HepG2 (cell line): Measurements from ENCODE around the gene GGPS1. TPM values are rescaled to one million over a fixed set of nuclear protein-coding genes. Genes with fewer than 3 reads are reported as not detected.

Experiments used
- CEBPG ChIP-seq: IDR thresholded peaks from 2 replicates; pipeline ENCODE4 v1.6.1; 2016
- CENPX ChIP-seq: sonication (generic); formaldehyde crosslinking; IDR thresholded peaks from 2 replicates; pipeline ENCODE4 v1.9.0; 2021; ENCODE audit warnings: mild to moderate bottlenecking, missing genetic modification reagents, moderate library complexity
- DZIP1 ChIP-seq: sonication (generic); formaldehyde crosslinking; IDR thresholded peaks from 2 replicates; pipeline ENCODE4 v1.5.0; 2020; ENCODE audit warnings: mild to moderate bottlenecking, missing genetic modification reagents
- ELF3 ChIP-seq: IDR thresholded peaks from 2 replicates; pipeline ENCODE4 v1.6.1; 2016; ENCODE audit warnings: missing genetic modification reagents, missing compliant biosample characterization
- ERF ChIP-seq: IDR thresholded peaks from 2 replicates; pipeline ENCODE4 v1.6.1; 2018; ENCODE audit warnings: missing biosample characterization, missing genetic modification reagents
- GLI4 ChIP-seq: sonication (generic); formaldehyde crosslinking; IDR thresholded peaks from 2 replicates; pipeline ENCODE4 v1.5.1; 2020; ENCODE audit warnings: missing genetic modification reagents, mild to moderate bottlenecking, moderate library complexity, borderline replicate concordance
- GPN1 ChIP-seq: sonication (generic); formaldehyde crosslinking; IDR thresholded peaks from 2 replicates; pipeline ENCODE4 v1.5.1; 2020; ENCODE audit warnings: missing genetic modification reagents, borderline replicate concordance
- MED8 ChIP-seq: sonication (generic); formaldehyde crosslinking; IDR thresholded peaks from 2 replicates; pipeline ENCODE4 v1.8.1; 2023; ENCODE audit warnings: mild to moderate bottlenecking, missing genetic modification reagents; ENCODE audit not compliant: insufficient replicate concordance
- MTF2 ChIP-seq: sonication (generic); formaldehyde crosslinking; IDR thresholded peaks from 2 replicates; pipeline ENCODE4 v1.5.0; 2020; ENCODE audit warnings: missing genetic modification reagents, borderline replicate concordance
- NFE2L2 ChIP-seq: fragments of 150-350 bp; IDR thresholded peaks from 2 replicates; pipeline ENCODE4 v1.6.1; 2014; ENCODE audit warnings: low read length
- PAX8 ChIP-seq: sonication (generic); formaldehyde crosslinking; IDR thresholded peaks from 2 replicates; pipeline ENCODE4 v1.8.0; 2022; ENCODE audit warnings: mild to moderate bottlenecking, missing genetic modification reagents, borderline replicate concordance
- RBAK ChIP-seq: sonication (generic); formaldehyde crosslinking; IDR thresholded peaks from 2 replicates; pipeline ENCODE4 v1.5.1; 2020; ENCODE audit warnings: mild to moderate bottlenecking, missing genetic modification reagents
- RFXAP ChIP-seq: sonication (generic); formaldehyde crosslinking; IDR thresholded peaks from 2 replicates; pipeline ENCODE4 v1.4.0; 2020; ENCODE audit warnings: missing genetic modification reagents, borderline replicate concordance
- SALL2 ChIP-seq: sonication (generic); formaldehyde crosslinking; IDR thresholded peaks from 2 replicates; pipeline ENCODE4 v1.8.1; 2023; ENCODE audit warnings: mild to moderate bottlenecking, missing genetic modification reagents, inconsistent platforms
- SMAD9 ChIP-seq: sonication (generic); formaldehyde crosslinking; IDR thresholded peaks from 2 replicates; pipeline ENCODE4 v1.5.1; 2020; ENCODE audit warnings: mild to moderate bottlenecking, missing genetic modification reagents
- SNAPC2 ChIP-seq: sonication (generic); formaldehyde crosslinking; IDR thresholded peaks from 2 replicates; pipeline ENCODE4 v1.8.1; 2022; ENCODE audit warnings: mild to moderate bottlenecking, missing genetic modification reagents
- TEAD3 ChIP-seq: optimal IDR thresholded peaks from 2 replicates; pipeline ENCODE3; 2016; ENCODE audit warnings: borderline replicate concordance
- THRA ChIP-seq: sonication (generic); formaldehyde crosslinking; IDR thresholded peaks from 2 replicates; pipeline ENCODE4 v1.4.0; 2020; ENCODE audit warnings: missing genetic modification reagents, borderline replicate concordance
- YEATS4 ChIP-seq: sonication (generic); formaldehyde crosslinking; IDR thresholded peaks from 2 replicates; pipeline ENCODE4 v1.4.0; 2020; ENCODE audit warnings: missing genetic modification reagents, borderline replicate concordance
- ZFP41 ChIP-seq: sonication (generic); formaldehyde crosslinking; IDR thresholded peaks from 2 replicates; pipeline ENCODE4 v1.4.0; 2020; ENCODE audit warnings: mild to moderate bottlenecking, missing genetic modification reagents, borderline replicate concordance
- ZGPAT ChIP-seq: IDR thresholded peaks from 2 replicates; pipeline ENCODE4 v1.6.1; 2016; ENCODE audit warnings: mild to moderate bottlenecking
- ZNF10 ChIP-seq: sonication (generic); formaldehyde crosslinking; IDR thresholded peaks from 2 replicates; pipeline ENCODE4 v1.4.0; 2020; ENCODE audit warnings: mild to moderate bottlenecking, low read depth, missing genetic modification reagents, borderline replicate concordance
- ZNF136 ChIP-seq: sonication (generic); formaldehyde crosslinking; IDR thresholded peaks from 2 replicates; pipeline ENCODE4 v1.8.1; 2022; ENCODE audit warnings: low read depth, mild to moderate bottlenecking, moderate library complexity, missing genetic modification reagents
- ZNF484 ChIP-seq: sonication (generic); formaldehyde crosslinking; IDR thresholded peaks from 2 replicates; pipeline ENCODE4 v1.5.1; 2020; ENCODE audit warnings: mild to moderate bottlenecking, low read depth, missing genetic modification reagents, borderline replicate concordance
- ZNF569 ChIP-seq: sonication (generic); formaldehyde crosslinking; IDR thresholded peaks from 2 replicates; pipeline ENCODE4 v1.5.0; 2020; ENCODE audit warnings: mild to moderate bottlenecking, missing genetic modification reagents, moderate library complexity, borderline replicate concordance
- ZNF598 ChIP-seq: sonication (generic); formaldehyde crosslinking; IDR thresholded peaks from 2 replicates; pipeline ENCODE4 v1.5.1; 2020; ENCODE audit warnings: mild to moderate bottlenecking, missing genetic modification reagents, borderline replicate concordance
- ZNF652 ChIP-seq: IDR thresholded peaks from 2 replicates; pipeline ENCODE4 v1.6.1; 2016; ENCODE audit warnings: low read depth, borderline replicate concordance
- polyA plus RNA-seq, 8 experiments: library from polyadenylated mRNA; depleted of rRNA in 3 of 8; stranded (reverse) in 7 of 8; unstranded in 1 of 8; fragments of >200 nt; fragmentation: Illumina TruSeq in 4 of 8; extraction: Trizol in 4 of 8; gene quantifications; 2 replicates each; pipeline versions ENCODE4 v1.2.1 to v1.2.3, GENCODE V29; 2011 to 2016; ENCODE audit warnings: low read depth in 4 of 8, missing spikeins in 1 of 8, mixed read lengths in 1 of 8; ENCODE audit not compliant: insufficient read depth in 1 of 8
- total RNA-seq, 5 experiments: library from RNA; depleted of rRNA; stranded (reverse); fragments of >200 nt; fragmentation: Illumina TruSeq; extraction: Trizol; gene quantifications; 2 replicates each; pipeline ENCODE4 v1.2.3, GENCODE V29; 2016; ENCODE audit warnings: low read depth in 1 of 5

The GGPS1 gene
- total and polyA plus RNA-seq, 2 of the 13 experiments (the other 11 are each of a cell fraction or from before 2014, with no cell fraction given): 28.8 to 42.6 TPM

GRCh38 chr1:235327559-235328270 is 655 bp upstream of the GGPS1 start, which contains the start of gene ARID4B (continued):
- no peak for TF ChIP-seq TEAD3 (CRISPR knock-in tag)
- peak; percentile 67 for TF ChIP-seq YEATS4 (CRISPR knock-in tag)
- no peak for TF ChIP-seq GPN1 (CRISPR knock-in tag)
- TF ChIP-seq ZGPAT (CRISPR knock-in tag): peak; percentile 20; the same call in 1 of the 2 replicates
- no peak for TF ChIP-seq ZNF136
- TF ChIP-seq MED8: no peak
- TF ChIP-seq RFXAP (CRISPR knock-in tag): no peak
- TF ChIP-seq MTF2 (CRISPR knock-in tag): no peak
- peak; percentile 8; the same call in 1 of the 2 replicates for TF ChIP-seq ELF3
- TF ChIP-seq PAX8 (CRISPR knock-in tag): no peak
- TF ChIP-seq ERF (CRISPR knock-in tag): no peak
- TF ChIP-seq SNAPC2: no peak
- TF ChIP-seq CENPX (CRISPR knock-in tag): no peak
- no peak for TF ChIP-seq ZNF484 (CRISPR knock-in tag)
- TF ChIP-seq SALL2 (CRISPR knock-in tag): no peak
- no peak for TF ChIP-seq ZNF598 (CRISPR knock-in tag)
- no peak for TF ChIP-seq ZNF569 (CRISPR knock-in tag)
- TF ChIP-seq THRA (CRISPR knock-in tag): no peak
- TF ChIP-seq GLI4 (CRISPR knock-in tag): no peak
- TF ChIP-seq ZNF10 (CRISPR knock-in tag): no peak
- TF ChIP-seq SMAD9: no peak
- no peak for TF ChIP-seq NFE2L2
- no peak for TF ChIP-seq DZIP1 (CRISPR knock-in tag)
- no peak for TF ChIP-seq RBAK (CRISPR knock-in tag)
- TF ChIP-seq CEBPG: no peak
- no peak for TF ChIP-seq ZNF652
- peak; percentile 73; the same call in 1 of the 2 replicates for TF ChIP-seq ZFP41 (CRISPR knock-in tag)
